Stimulated activated CD8-positive, alpha-beta memory T cell treated with anti-CD3 and anti-CD28 coated beads, Interleukin-12 subunit alpha, Interleukin-12 subunit beta, amount 100 ng/mL, for 4 hours (primary cell): ENCODE measurements around the gene TMEM184C.

Experiments
- DNase-seq: peaks from one replicate; pipeline ENCODE4 v3.0.0-alpha.2; 2020; ENCODE audit warnings: low read depth

TMEM184C gene

DNA sequence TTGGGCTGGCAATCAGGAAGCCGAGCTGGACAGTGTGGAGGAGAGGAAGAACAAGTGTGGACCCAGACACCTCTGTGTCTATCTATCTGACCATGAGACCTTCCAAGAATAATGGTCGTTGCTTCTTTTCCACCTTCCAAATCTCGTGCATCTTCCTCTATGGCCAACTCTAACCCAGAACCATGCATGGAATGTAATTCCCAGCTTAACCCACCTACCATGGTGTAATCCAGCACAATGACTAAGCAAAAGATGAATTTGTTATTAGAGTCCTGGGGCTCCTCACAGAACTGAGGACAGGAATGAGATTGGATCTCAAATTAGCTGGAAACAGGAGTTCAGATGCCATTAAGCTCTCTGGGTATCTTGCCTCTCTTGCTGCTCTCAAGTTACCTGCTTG, 17.4 kb upstream of the TMEM184C start:
- no peak for DNase-seq

- no peak for DNase-seq
Observed at GRCh38 chr4:147605499-147605898, 11.7 kb upstream of the TMEM184C start.

DNA sequence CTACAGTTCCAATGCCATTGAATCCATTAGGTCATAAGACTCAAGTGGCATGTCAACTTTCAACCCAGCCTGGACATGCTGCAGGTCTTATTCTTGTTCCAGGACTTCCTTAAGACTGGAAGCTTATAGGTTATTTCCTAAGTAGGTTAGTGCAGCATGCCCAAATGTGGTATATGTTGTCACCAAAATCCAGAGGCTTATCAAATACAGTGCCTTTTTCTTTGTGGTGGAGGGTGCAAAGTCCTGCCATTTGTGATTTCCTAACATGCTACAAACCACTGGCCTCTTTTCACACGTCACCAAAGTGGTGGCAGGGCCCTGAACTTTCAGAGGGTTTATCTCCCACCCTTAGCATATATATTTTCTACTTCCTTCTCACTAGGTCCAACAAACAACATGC, 9.7 kb upstream of the TMEM184C start:
- no peak for DNase-seq

DNA sequence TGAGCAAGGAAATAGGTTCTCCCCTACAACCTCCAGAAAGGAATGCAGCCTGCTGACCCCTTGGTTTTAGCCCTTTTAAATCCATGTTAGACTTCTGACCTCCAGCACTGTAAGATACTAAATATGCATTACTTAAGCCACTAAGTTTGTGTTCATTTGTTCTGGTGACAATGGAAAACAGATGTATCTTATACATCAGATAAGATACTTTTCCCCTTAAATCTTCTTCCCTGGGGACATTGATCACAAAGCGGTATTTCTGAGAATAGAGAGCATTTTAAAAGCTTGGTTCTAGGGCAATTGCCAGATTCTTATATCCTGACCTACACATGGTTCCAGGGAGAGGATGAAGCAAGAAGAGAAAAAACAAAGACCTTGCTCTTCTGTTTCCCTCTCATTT, 6.5 kb upstream of the TMEM184C start:
- DNase-seq, result no peak

- no peak for DNase-seq
Observed at GRCh38 chr4:147616849-147617172, 386 bp upstream of the TMEM184C start.

- DNase-seq, result no peak
Observed at GRCh38 chr4:147617841-147618691, 869 bp downstream of the TMEM184C start.

DNA sequence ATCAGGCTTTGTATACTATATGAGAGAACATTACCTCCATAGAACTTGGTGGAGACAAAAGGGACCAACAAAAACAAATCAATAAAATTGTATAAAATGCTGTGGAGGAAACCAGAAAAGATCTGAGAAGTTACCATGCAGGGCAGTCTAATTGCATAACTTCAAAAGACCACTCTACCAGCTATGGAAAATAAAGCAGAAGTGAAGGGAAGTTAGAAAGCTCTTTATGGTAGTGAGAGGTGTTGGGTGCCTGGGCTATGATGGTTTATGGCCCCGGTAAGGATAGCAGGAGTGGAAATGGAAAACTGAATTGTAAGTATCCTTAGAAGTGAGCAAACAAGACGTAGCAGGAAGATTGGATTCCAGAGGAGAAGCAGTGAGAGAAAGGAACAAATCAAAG, 3.1 kb downstream of the TMEM184C start:
- no peak for DNase-seq

DNA sequence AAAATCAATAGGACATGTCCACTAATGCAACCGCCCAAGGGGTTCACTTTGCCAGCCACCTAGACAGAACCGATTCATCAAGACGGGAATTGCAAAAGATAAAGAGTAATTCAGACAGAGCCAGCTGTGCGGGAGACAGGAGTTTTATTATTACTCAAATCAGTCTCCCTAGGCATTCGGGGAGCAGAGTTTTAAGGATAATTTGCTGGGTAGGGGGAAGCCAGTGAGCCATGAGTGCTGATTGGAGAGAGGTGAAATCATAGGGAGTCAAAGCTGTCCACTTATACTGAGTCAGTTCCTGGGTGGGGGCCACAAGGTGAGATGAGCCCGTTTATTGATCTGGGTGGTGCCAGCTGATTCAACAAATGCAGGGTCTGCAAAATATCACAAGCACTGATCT, 8.5 kb downstream of the TMEM184C start:
- DNase-seq, result no peak

GRCh38 chr4:147626903-147627302, 9.7 kb downstream of the TMEM184C start:
- no peak for DNase-seq

GRCh38 chr4:147628415-147628814, 11.2 kb downstream of the TMEM184C start:
- DNase-seq, result no peak

GRCh38 chr4:147629783-147630730, 12.9 kb downstream of the TMEM184C start:
- no peak for DNase-seq

DNA sequence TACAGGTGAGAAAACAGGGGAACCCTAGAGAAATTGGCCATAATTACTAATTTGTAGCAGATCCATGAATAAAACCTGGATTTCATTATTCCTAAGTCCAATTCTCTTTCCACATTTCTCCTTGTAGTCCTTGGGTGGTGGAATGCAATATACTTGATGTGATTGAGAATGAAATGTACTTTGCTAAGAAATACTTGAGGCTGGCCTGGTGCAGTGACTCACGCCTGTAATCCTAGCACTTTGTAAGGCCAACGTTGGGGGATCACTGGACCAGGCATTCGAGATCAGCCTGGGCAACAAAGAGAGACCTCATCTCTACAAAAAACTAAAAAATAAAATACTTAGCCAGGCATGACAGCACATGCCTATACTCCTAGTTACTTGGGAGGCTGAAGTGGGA, 15.9 kb downstream of the TMEM184C start:
- no peak for DNase-seq

GRCh38 chr4:147633643-147634042, 16.4 kb downstream of the TMEM184C start:
- no peak for DNase-seq

DNA sequence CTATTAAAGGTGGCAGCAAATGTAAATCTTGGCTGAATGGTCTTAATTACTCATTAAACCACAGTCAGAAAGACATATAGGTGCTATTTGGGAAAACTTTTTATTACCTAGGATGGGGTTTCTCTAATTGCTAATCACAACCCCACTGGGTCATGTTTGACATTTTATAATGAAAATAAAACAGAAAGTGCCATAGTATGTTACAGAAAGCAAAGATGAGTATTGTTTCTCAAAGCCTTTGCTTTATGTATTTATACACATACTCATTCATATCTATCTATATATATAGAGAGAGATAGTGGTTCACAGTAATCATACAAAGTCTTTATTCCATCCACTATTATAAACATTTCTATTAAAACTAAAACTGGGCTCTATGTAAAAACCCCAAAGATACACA, 18.2 kb downstream of the TMEM184C start:
- DNase-seq, result no peak

- no peak for DNase-seq
Observed at GRCh38 chr4:147638365-147638764, 21.2 kb downstream of the TMEM184C start.

DNA sequence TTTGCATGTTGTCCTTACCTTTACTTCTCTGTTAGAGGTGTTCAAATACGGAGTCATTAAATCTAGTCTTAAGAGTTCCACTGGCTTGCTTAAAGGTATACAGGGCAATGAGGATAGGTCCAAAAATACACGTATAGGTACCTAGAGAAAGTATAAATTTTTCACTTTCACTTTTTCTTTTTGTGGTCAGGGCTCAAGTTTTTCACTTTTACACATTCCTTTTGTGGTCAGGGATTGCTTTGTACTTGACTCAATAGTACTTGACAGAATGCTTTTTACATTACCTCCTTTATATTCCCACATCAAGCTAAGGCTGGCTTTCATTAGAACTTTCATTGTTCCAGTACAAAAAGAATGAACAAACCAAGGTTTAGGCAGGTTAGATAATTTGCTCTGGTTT, 21.7 kb downstream of the TMEM184C start:
- DNase-seq, result no peak

DNA sequence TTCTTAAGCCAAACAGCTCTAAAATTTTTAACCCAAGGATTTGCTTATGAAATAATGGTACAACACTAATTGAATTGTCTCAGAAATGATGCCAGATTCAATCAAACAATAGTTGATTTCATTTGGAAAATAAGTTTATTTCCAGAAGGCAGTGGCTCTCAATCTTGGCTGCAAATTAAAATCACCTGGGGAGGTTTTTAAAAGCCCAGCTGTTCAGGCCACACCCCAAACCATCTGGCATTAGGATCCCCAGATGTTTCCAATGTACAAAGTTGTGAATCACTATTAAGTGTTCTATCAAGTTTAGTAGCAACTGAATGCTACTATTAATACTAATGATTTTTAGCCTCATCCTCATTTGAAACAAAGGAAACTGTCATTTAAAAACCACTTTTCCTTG, 22.2 kb downstream of the TMEM184C start:
- DNase-seq, result no peak

DNA sequence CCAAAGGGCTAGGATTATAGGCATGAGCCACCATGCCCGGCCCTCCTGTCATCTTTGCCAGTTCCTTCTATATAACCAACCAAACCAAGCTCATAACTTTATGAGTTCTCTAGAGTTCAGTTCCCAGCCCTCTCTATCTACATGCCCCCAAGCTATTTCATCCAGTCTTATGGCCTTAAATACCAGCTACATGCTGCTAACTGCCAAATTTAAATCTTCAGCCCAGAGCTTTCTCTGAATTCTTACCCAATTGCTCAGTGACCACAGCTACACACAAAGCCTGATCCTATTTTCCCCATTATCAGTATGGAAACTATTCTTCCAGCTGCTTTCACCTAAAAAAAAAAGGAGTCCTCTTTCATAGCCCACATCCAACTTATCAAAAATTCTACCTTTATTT, 23.1 kb downstream of the TMEM184C start:
- DNase-seq, result no peak

DNA sequence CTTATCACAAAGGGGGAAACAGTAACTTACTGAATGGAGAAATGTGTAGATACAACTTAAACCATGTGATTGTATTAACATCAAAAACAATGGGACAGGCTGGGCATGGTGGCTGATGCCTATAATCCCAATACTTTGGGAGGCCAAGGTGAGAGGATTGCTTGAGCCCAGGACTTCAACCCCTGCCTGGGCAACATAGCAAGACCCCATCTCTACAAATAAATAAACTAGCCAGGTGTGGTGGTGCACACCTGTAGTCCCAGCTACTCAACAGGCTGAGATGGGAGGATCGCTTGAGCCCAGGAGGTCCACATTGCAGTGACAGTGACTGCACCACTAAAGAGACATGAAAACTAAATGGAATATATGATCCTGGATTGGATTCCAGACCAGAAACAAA, 26.4 kb downstream of the TMEM184C start:
- DNase-seq, result no peak

GRCh38 chr4:147644471-147644870, 27.3 kb downstream of the TMEM184C start:
- DNase-seq, result no peak

DNA sequence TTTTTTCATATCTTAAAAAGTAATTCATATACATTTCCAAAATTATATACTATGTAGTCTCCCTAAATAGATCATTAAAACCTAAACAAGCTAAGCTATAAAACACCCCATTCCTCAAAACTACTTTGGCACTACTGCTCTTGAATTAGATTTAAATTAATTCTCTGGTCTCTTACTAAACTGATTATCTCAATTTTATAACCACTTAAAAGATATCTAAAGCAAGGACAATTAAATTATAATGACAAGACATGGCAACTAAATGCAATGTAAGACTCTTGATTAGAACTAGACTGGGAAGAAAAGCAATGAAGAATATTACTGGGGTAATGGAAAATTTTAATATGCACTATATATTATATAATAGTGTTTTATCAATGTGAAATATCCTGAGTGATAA, 27.9 kb downstream of the TMEM184C start:
- DNase-seq, result no peak

DNA sequence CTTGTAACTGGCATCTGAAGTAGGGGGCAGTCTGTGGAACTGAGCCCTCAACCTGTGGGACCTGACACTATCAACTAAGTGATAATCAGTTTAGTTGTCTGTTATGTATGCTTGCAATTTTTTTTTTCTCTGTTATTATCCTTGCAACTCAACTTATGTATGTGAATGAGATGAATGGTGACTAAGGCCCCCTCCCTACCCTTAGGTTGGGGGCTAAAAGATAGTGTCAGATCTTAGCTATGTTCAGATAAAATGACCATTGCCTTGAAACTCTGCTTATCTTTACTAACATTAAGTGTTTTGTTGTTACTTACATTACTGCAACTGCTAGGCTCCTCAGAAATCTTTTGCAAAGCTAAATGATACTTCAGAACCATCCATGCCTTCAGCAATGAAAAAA, 31.5 kb downstream of the TMEM184C start:
- DNase-seq, result no peak

- no peak for DNase-seq
Observed at GRCh38 chr4:147651563-147651962, 34.4 kb downstream of the TMEM184C start.
